Left renal pelvis (tissue), 4 donors: Measurements from ENCODE around the gene GK. TPM values are rescaled to one million over a fixed set of nuclear protein-coding genes. Genes with fewer than 3 reads are reported as not detected.
"Not testable (repeated sequence)": the region's sequence is repeated elsewhere in the genome, so short reads cannot be mapped to it uniquely, and the experiment has no call there.

Source experiments
- DNase-seq, 4 donors: peaks; one replicate each; pipeline ENCODE4 v3.0.0-alpha.2; 2013; ENCODE audit warnings: low read depth in 4 of 4, low spot score in 3 of 4
- polyA plus RNA-seq, 4 donors: library from polyadenylated mRNA; unstranded; fragments of 120-200 nt; gene quantifications; one replicate each; pipeline ENCODE4 v1.2.1, GENCODE V29; 2013; ENCODE audit not compliant: insufficient read length in 4 of 4

The GK gene
- polyA plus RNA-seq, 4 donors: 5.7 to 113 (median 90.5) TPM

- no peak for DNase-seq
Measured at GRCh38 chrX:30693999-30694650, 40.9 kb downstream of the GK start.

- no peak for DNase-seq
Measured at GRCh38 chrX:30702736-30703135, 49.5 kb downstream of the GK start.

GRCh38 chrX:30706216-30706775 is 53.1 kb downstream of the GK start:
- no peak for DNase-seq

- no peak for DNase-seq
Measured at GRCh38 chrX:30712214-30712613, 59.0 kb downstream of the GK start.

GRCh38 chrX:30713061-30713525 is 59.9 kb downstream of the GK start:
- DNase-seq: peak in 2 of 4 donors; percentile 2 to 22

GRCh38 chrX:30714138-30714537 is 60.9 kb downstream of the GK start:
- no peak for DNase-seq

GRCh38 chrX:30715976-30716375 is 62.8 kb downstream of the GK start:
- DNase-seq: no peak

GRCh38 chrX:30733852-30734660 is 80.8 kb downstream of the GK start:
- no peak for DNase-seq

- DNase-seq: no peak
Measured at GRCh38 chrX:30734782-30735181, 81.6 kb downstream of the GK start.

- DNase-seq: peak in 3 of 4 donors; percentile 10 to 14 (median 14)
Measured at GRCh38 chrX:30735839-30736238, 82.6 kb downstream of the GK start.

- DNase-seq: no peak
Measured at GRCh38 chrX:30741545-30741944, 88.3 kb downstream of the GK start.

- DNase-seq: no peak
Measured at GRCh38 chrX:30748342-30748960, 95.2 kb downstream of the GK start.

- no peak for DNase-seq
Measured at GRCh38 chrX:30751497-30751896, 98.3 kb downstream of the GK start.

- no peak for DNase-seq
Measured at GRCh38 chrX:30762755-30763154, 109.5 kb downstream of the GK start.

GRCh38 chrX:30773764-30774163 is 120.5 kb downstream of the GK start:
- DNase-seq: not testable (repeated sequence)

GRCh38 chrX:30777575-30777974 is 124.4 kb downstream of the GK start:
- no peak for DNase-seq

- no peak for DNase-seq
Measured at GRCh38 chrX:30779453-30780030, 126.3 kb downstream of the GK start.
